HepG2 (cell line): ENCODE measurements around the gene MAP2K5. TPM values are rescaled to one million over a fixed set of nuclear protein-coding genes. Genes with fewer than 3 reads are reported as not detected.

ENCODE experiments used
- DMAP1 ChIP-seq: IDR thresholded peaks from 2 replicates; pipeline ENCODE4 v1.6.1; 2016
- ETS1 ChIP-seq: sonication (generic); formaldehyde crosslinking; IDR thresholded peaks from 2 replicates; pipeline ENCODE4 v1.4.0; 2020; ENCODE audit warnings: missing genetic modification reagents
- FLYWCH1 ChIP-seq: sonication (generic); formaldehyde crosslinking; IDR thresholded peaks from 2 replicates; pipeline ENCODE4 v1.8.1; 2023; ENCODE audit warnings: mild to moderate bottlenecking, missing genetic modification reagents
- FOSL2 ChIP-seq: sonication (generic); formaldehyde crosslinking; IDR thresholded peaks from 2 replicates; pipeline ENCODE4 v1.4.0; 2020; ENCODE audit warnings: missing genetic modification reagents
- GZF1 ChIP-seq: sonication (generic); formaldehyde crosslinking; IDR thresholded peaks from 2 replicates; pipeline ENCODE4 v1.5.1; 2020; ENCODE audit warnings: mild to moderate bottlenecking, missing genetic modification reagents
- IRF2 ChIP-seq: IDR thresholded peaks from 2 replicates; pipeline ENCODE4 v1.6.1; 2018; ENCODE audit warnings: missing genetic modification reagents, missing compliant biosample characterization
- IRX3 ChIP-seq: sonication (generic); formaldehyde crosslinking; IDR thresholded peaks from 2 replicates; pipeline ENCODE4 v1.8.1; 2023; ENCODE audit warnings: mild to moderate bottlenecking, low read depth, missing genetic modification reagents, borderline replicate concordance
- KDM3A ChIP-seq: IDR thresholded peaks from 2 replicates; pipeline ENCODE4 v1.6.1; 2018; ENCODE audit warnings: low read depth, missing compliant biosample characterization
- NR2C2 ChIP-seq: sonication (generic); formaldehyde crosslinking; IDR thresholded peaks from 2 replicates; pipeline ENCODE4 v1.4.0; 2020; ENCODE audit warnings: missing genetic modification reagents, mild to moderate bottlenecking, moderate library complexity, borderline replicate concordance
- PAWR ChIP-seq: sonication (generic); formaldehyde crosslinking; IDR thresholded peaks from 2 replicates; pipeline ENCODE4 v1.4.0; 2020; ENCODE audit warnings: missing genetic modification reagents, mild to moderate bottlenecking, borderline replicate concordance
- POGK ChIP-seq: sonication (generic); formaldehyde crosslinking; conservative IDR thresholded peaks from 2 replicates; pipeline ENCODE4 v1.8.0; 2022; ENCODE audit warnings: mild to moderate bottlenecking, moderate library complexity, missing genetic modification reagents
- POGZ ChIP-seq: sonication (generic); formaldehyde crosslinking; IDR thresholded peaks from 2 replicates; pipeline ENCODE4 v1.4.0; 2020; ENCODE audit warnings: mild to moderate bottlenecking, missing genetic modification reagents
- SKI ChIP-seq: fragments of 450-650 bp; IDR thresholded peaks from one replicate; pipeline ENCODE4 v1.6.1; 2018; ENCODE audit warnings: mild to moderate bottlenecking; ENCODE audit not compliant: partially characterized antibody
- ZBTB1 ChIP-seq: sonication (generic); formaldehyde crosslinking; IDR thresholded peaks from 2 replicates; pipeline ENCODE4 v1.4.0; 2020; ENCODE audit warnings: missing genetic modification reagents, borderline replicate concordance
- ZBTB14 ChIP-seq: sonication (generic); formaldehyde crosslinking; IDR thresholded peaks from 2 replicates; pipeline ENCODE4 v1.4.0; 2020; ENCODE audit warnings: missing genetic modification reagents
- ZIK1 ChIP-seq: sonication (generic); formaldehyde crosslinking; IDR thresholded peaks from 2 replicates; pipeline ENCODE4 v1.5.0; 2020; ENCODE audit warnings: mild to moderate bottlenecking, low read depth, missing genetic modification reagents, borderline replicate concordance
- ZMAT5 ChIP-seq: sonication (generic); formaldehyde crosslinking; IDR thresholded peaks from 2 replicates; pipeline ENCODE4 v1.5.0; 2020; ENCODE audit warnings: mild to moderate bottlenecking, low read depth, missing genetic modification reagents, borderline replicate concordance
- ZNF230 ChIP-seq: sonication (generic); formaldehyde crosslinking; IDR thresholded peaks from 2 replicates; pipeline ENCODE4 v1.4.0; 2020; ENCODE audit warnings: mild to moderate bottlenecking, missing genetic modification reagents
- ZNF510 ChIP-seq: sonication (generic); formaldehyde crosslinking; IDR thresholded peaks from 2 replicates; pipeline ENCODE4 v1.4.0; 2020; ENCODE audit warnings: low read depth, mild to moderate bottlenecking, missing genetic modification reagents
- ZNF687 ChIP-seq: sonication (generic); formaldehyde crosslinking; IDR thresholded peaks from 2 replicates; pipeline ENCODE4 v1.5.1; 2020; ENCODE audit warnings: mild to moderate bottlenecking, missing genetic modification reagents, moderate library complexity
- ZSCAN31 ChIP-seq: sonication (generic); formaldehyde crosslinking; IDR thresholded peaks from 2 replicates; pipeline ENCODE4 v1.5.0; 2020; ENCODE audit warnings: low read depth, mild to moderate bottlenecking, missing genetic modification reagents
- polyA plus RNA-seq, 8 experiments: library from polyadenylated mRNA; depleted of rRNA in 3 of 8; stranded (reverse) in 7 of 8; unstranded in 1 of 8; fragments of >200 nt; fragmentation: Illumina TruSeq in 4 of 8; extraction: Trizol in 4 of 8; gene quantifications; 2 replicates each; pipeline versions ENCODE4 v1.2.1 to v1.2.3, GENCODE V29; 2011 to 2016; ENCODE audit warnings: low read depth in 4 of 8, missing spikeins in 1 of 8, mixed read lengths in 1 of 8; ENCODE audit not compliant: insufficient read depth in 1 of 8
- total RNA-seq, 5 experiments: library from RNA; depleted of rRNA; stranded (reverse); fragments of >200 nt; fragmentation: Illumina TruSeq; extraction: Trizol; gene quantifications; 2 replicates each; pipeline ENCODE4 v1.2.3, GENCODE V29; 2016; ENCODE audit warnings: low read depth in 1 of 5

MAP2K5 gene
- total and polyA plus RNA-seq, 2 of the 13 experiments (the other 11 are each of a cell fraction or from before 2014, with no cell fraction given): 4.0 to 4.3 TPM

- TF ChIP-seq ZNF687 (CRISPR knock-in tag): peak; percentile 64
- TF ChIP-seq ZNF230: no peak
- 0 out of 2 replicates have a peak, but pooled peaks have one; percentile 21 for TF ChIP-seq DMAP1 (CRISPR knock-in tag)
- TF ChIP-seq ZIK1 (CRISPR knock-in tag): no peak
- no peak for TF ChIP-seq POGK (CRISPR knock-in tag)
- TF ChIP-seq ETS1 (CRISPR knock-in tag): no peak
- 0 out of 2 replicates have a peak, but pooled peaks have one; percentile 21 for TF ChIP-seq POGZ (CRISPR knock-in tag)
- TF ChIP-seq ZSCAN31: no peak
- no peak for TF ChIP-seq IRF2 (CRISPR knock-in tag)
- no peak for TF ChIP-seq KDM3A (CRISPR knock-in tag)
- no peak for TF ChIP-seq ZBTB14 (CRISPR knock-in tag)
- no peak for TF ChIP-seq GZF1 (CRISPR knock-in tag)
- no peak for TF ChIP-seq ZMAT5
- 0 out of 2 replicates have a peak, but pooled peaks have one; percentile 52 for TF ChIP-seq IRX3 (CRISPR knock-in tag)
- no peak for TF ChIP-seq PAWR (CRISPR knock-in tag)
- TF ChIP-seq NR2C2 (CRISPR knock-in tag): no peak
- no peak for TF ChIP-seq ZNF510 (CRISPR knock-in tag)
- no peak for TF ChIP-seq SKI
- TF ChIP-seq ZBTB1: no peak
- no peak for TF ChIP-seq FOSL2 (CRISPR knock-in tag)
- TF ChIP-seq FLYWCH1 (CRISPR knock-in tag): no peak
Measured at GRCh38 chr15:67833710-67834511, 291.4 kb downstream of the MAP2K5 start (continued).
